OCI-LY3 (cell line): Measurements from ENCODE around the gene FYN.

Experiments used
- EZH2phosphoT487 ChIP-seq: fragments of 200-600 bp; shearing (Covaris generic); IDR thresholded peaks from 2 replicates; pipeline ENCODE4 v1.6.1; 2018; ENCODE audit warnings: antibody characterized with exemption, mixed run types, low read depth
- TF ChIP-seq, protein P1 (sequence below): fragments of 200-600, 300-600 bp; sonication (generic); IDR thresholded peaks from 2 replicates; pipeline ENCODE4 v1.5.1; 2014; ENCODE audit warnings: antibody characterized with exemption, low read length, low read depth

DNA sequence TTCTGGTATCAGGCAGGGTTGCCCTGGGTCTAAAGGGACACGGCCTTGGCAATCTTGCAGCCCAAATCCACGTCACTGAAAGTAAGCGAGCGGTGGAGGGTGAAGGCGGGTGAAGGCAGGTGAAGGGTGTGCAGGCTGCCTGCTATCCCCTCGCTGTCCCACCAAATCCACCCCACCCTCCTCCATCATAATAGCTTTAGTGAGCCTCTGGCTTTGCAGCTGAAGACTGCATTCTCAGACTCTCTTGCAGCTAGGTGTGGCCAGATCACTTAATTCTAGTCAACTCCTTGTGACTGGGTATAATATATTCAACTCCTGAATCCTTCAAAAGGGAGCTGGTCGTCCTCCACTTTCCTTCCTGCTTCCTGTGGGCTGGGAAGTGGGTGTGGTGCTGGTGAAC, 140.9 kb downstream of the FYN start:
- TF ChIP-seq, protein P1, sequence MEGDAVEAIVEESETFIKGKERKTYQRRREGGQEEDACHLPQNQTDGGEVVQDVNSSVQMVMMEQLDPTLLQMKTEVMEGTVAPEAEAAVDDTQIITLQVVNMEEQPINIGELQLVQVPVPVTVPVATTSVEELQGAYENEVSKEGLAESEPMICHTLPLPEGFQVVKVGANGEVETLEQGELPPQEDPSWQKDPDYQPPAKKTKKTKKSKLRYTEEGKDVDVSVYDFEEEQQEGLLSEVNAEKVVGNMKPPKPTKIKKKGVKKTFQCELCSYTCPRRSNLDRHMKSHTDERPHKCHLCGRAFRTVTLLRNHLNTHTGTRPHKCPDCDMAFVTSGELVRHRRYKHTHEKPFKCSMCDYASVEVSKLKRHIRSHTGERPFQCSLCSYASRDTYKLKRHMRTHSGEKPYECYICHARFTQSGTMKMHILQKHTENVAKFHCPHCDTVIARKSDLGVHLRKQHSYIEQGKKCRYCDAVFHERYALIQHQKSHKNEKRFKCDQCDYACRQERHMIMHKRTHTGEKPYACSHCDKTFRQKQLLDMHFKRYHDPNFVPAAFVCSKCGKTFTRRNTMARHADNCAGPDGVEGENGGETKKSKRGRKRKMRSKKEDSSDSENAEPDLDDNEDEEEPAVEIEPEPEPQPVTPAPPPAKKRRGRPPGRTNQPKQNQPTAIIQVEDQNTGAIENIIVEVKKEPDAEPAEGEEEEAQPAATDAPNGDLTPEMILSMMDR, result no peak
- TF ChIP-seq EZH2phosphoT487, result no peak
